Endodermal cell (in vitro differentiated cells): ENCODE data around the gene SMYD3. TPM values are rescaled to one million over a fixed set of nuclear protein-coding genes. Genes with fewer than 3 reads are reported as not detected.
"Not testable (repeated sequence)": the region's sequence is repeated elsewhere in the genome, so short reads cannot be mapped to it uniquely, and the experiment has no call there.

Experiments used
- DNase-seq: peaks from one replicate; pipeline ENCODE4 v3.0.0-alpha.2; 2017
- H3K27ac ChIP-seq: 2 replicates; pipeline ENCODE4 v1.5.1; 2013; ENCODE audit warnings: mild to moderate bottlenecking, low read depth, low read length, moderate library complexity
- H3K27me3 ChIP-seq: 2 replicates; pipeline ENCODE4 v1.6.1; 2013; ENCODE audit warnings: mild to moderate bottlenecking, low read length, moderate library complexity; ENCODE audit not compliant: insufficient read depth, control insufficient read depth, poor library complexity, severe bottlenecking
- H3K36me3 ChIP-seq: 2 replicates; pipeline ENCODE4 v1.7.0; 2013; ENCODE audit warnings: mild to moderate bottlenecking, low read length, moderate library complexity; ENCODE audit not compliant: control insufficient read depth, insufficient read depth
- H3K4me1 ChIP-seq: one replicate; pipeline ENCODE4 v1.7.0; 2013; ENCODE audit warnings: low read length; ENCODE audit not compliant: control insufficient read depth, insufficient read depth
- H3K4me3 ChIP-seq: 2 replicates; pipeline ENCODE4 v1.5.1; 2013; ENCODE audit warnings: mild to moderate bottlenecking, low read length, moderate library complexity
- H3K9ac ChIP-seq: 2 replicates; pipeline ENCODE4 v1.6.1; 2013; ENCODE audit warnings: mild to moderate bottlenecking, low read length, moderate library complexity; ENCODE audit not compliant: poor library complexity, severe bottlenecking; ENCODE audit errors: extremely low read depth
- H3K9me3 ChIP-seq: 2 replicates; pipeline ENCODE4 v1.6.1; 2013; ENCODE audit warnings: mild to moderate bottlenecking, low read length, moderate library complexity; ENCODE audit not compliant: control insufficient read depth
- H3K27ac Mint-ChIP-seq: 2 replicates; pipeline ENCODE4 v1.8.0; 2020; ENCODE audit warnings: mixed read lengths
- H3K27me3 Mint-ChIP-seq: 2 replicates; pipeline ENCODE4 v1.8.0; 2021; ENCODE audit warnings: mild to moderate bottlenecking, mixed read lengths; ENCODE audit not compliant: insufficient read depth
- H3K36me3 Mint-ChIP-seq: 2 replicates; pipeline ENCODE4 v1.8.0; 2020; ENCODE audit warnings: low read depth, mixed read lengths
- H3K4me1 Mint-ChIP-seq: 2 replicates; pipeline ENCODE4 v1.8.0; 2020; ENCODE audit warnings: mixed read lengths
- H3K4me3 Mint-ChIP-seq: 2 replicates; pipeline ENCODE4 v1.8.0; 2020; ENCODE audit warnings: mild to moderate bottlenecking, moderate library complexity, mixed read lengths
- H3K9me3 Mint-ChIP-seq: 2 replicates; pipeline ENCODE4 v1.8.0; 2020; ENCODE audit warnings: mild to moderate bottlenecking, mixed read lengths
- CTCF ChIP-seq: fragments of 200-600 bp; sonication (generic); conservative IDR thresholded peaks from 2 replicates; pipeline ENCODE4 v1.5.0; 2021; ENCODE audit warnings: antibody characterized with exemption, mild to moderate bottlenecking
- WGBS, 2 experiments: methylation state at CpG; one replicate each; pipeline versions ENCODE4 v1.1.5 to v1.1.7; 2013; ENCODE audit warnings: missing lambda C conversion rate in 2 of 2, mixed read lengths in 1 of 2; ENCODE audit not compliant: insufficient coverage in 1 of 2, insufficient read length in 1 of 2; 5-methylcytosine and 5-hydroxymethylcytosine counted together
- total RNA-seq, 2 donors: library from RNA; stranded (reverse); fragmentation: NEBNext Ultra II Directional in 1 of 2; extraction: Animal tissue kit (Norgen Biotek cat#: 25700) in 1 of 2; gene quantifications; 2 replicates in 1 of 2; 3 replicates in 1 of 2; pipeline ENCODE4 v1.2.1, GENCODE V29; 2021

Gene SMYD3
- total RNA-seq, 2 donors from 2014 or later: 32.3 to 45.8 TPM

GRCh38 chr1:246029616-246030015 is 477.5 kb downstream of the SMYD3 start:
- Histone ChIP-seq H3K27me3 (no peaks in the 10 kb centered on the region), H3K4me1 (no peaks in the 10 kb centered on the region), H3K9ac (no peak overlapping the region), H3K27ac (no peak overlapping the region), H3K9me3 (no peaks in the 10 kb centered on the region), H3K36me3 (no peaks in the 10 kb centered on the region), H3K4me3 (no peak overlapping the region)
- H3K4me1 Mint-ChIP-seq: no peaks in the 10 kb centered on the region
- peaks cover 2% of the 10 kb centered on the region for H3K9me3 Mint-ChIP-seq
- no peaks in the 10 kb centered on the region for H3K27me3 Mint-ChIP-seq
- TF ChIP-seq CTCF: no peak
- no peak overlapping the region for H3K4me3 Mint-ChIP-seq
- no CpG with 5 or more reads among the region's 1 CpG for WGBS, 2 experiments
- no peak for DNase-seq
- H3K36me3 Mint-ChIP-seq: no peaks in the 10 kb centered on the region
- H3K27ac Mint-ChIP-seq: no peak overlapping the region

- H3K27me3 Mint-ChIP-seq, H3K4me1 Mint-ChIP-seq, H3K9ac ChIP-seq, H3K27me3 ChIP-seq, H3K4me1 ChIP-seq, DNase-seq, H3K9me3 Mint-ChIP-seq, H3K9me3 ChIP-seq, H3K36me3 ChIP-seq, H3K36me3 Mint-ChIP-seq, H3K27ac Mint-ChIP-seq, H3K4me3 Mint-ChIP-seq, H3K4me3 ChIP-seq, H3K27ac ChIP-seq: not testable (repeated sequence)
- WGBS, 2 experiments: 95% methylated on average over 1 of the region's 1 CpG; no CpG with 5 or more reads in 1 of the 2 experiments
Measured at GRCh38 chr1:246024118-246024517, 483.0 kb downstream of the SMYD3 start.

GRCh38 chr1:246020211-246020954 is 486.7 kb downstream of the SMYD3 start:
- no peak overlapping the region for H3K9ac ChIP-seq
- H3K27me3 ChIP-seq: no peaks in the 10 kb centered on the region
- no peak overlapping the region for H3K27ac ChIP-seq
- Mint-ChIP-seq H3K4me3 (no peak overlapping the region), H3K27ac (no peak overlapping the region), H3K9me3 (no peaks in the 10 kb centered on the region), H3K36me3 (no peaks in the 10 kb centered on the region), H3K27me3 (no peaks in the 10 kb centered on the region), H3K4me1 (peaks cover 1% of the 10 kb centered on the region)
- WGBS, 2 experiments: 94% methylated on average over 6 of the region's 6 CpGs; no CpG with 5 or more reads in 1 of the 2 experiments
- no peaks in the 10 kb centered on the region for H3K4me1 ChIP-seq
- H3K4me3 ChIP-seq: no peak overlapping the region
- no peak for DNase-seq
- H3K9me3 ChIP-seq: no peaks in the 10 kb centered on the region
- no peak for TF ChIP-seq CTCF
- no peaks in the 10 kb centered on the region for H3K36me3 ChIP-seq

GRCh38 chr1:246018146-246018545 is 488.9 kb downstream of the SMYD3 start:
- 86 to 87% methylated on average over 3 to 4 of the region's 4 CpGs for WGBS, 2 experiments
- Mint-ChIP-seq H3K27me3 (no peaks in the 10 kb centered on the region), H3K27ac (no peak overlapping the region), H3K36me3 (no peaks in the 10 kb centered on the region), H3K4me1 (peaks cover 3% of the 10 kb centered on the region), H3K9me3 (no peaks in the 10 kb centered on the region), H3K4me3 (no peak overlapping the region)
- DNase-seq: no peak
- Histone ChIP-seq H3K9ac (no peak overlapping the region), H3K9me3 (no peaks in the 10 kb centered on the region), H3K27ac (no peak overlapping the region), H3K4me3 (no peak overlapping the region), H3K36me3 (no peaks in the 10 kb centered on the region), H3K27me3 (no peaks in the 10 kb centered on the region), H3K4me1 (no peaks in the 10 kb centered on the region)
- no peak for TF ChIP-seq CTCF
